GM23338 (cell line): Measurements from ENCODE around the gene SHOX. TPM values are rescaled to one million over a fixed set of nuclear protein-coding genes. Genes with fewer than 3 reads are reported as not detected.

ENCODE experiments used
- polyA plus RNA-seq: library from polyadenylated mRNA; unstranded; fragments of >200 nt; fragmentation: Nextera tagmentation; extraction: Ambion mirVana; gene quantifications from 2 replicates; pipeline ENCODE4 v1.2.1, GENCODE V29; 2016
- total RNA-seq: library from RNA; depleted of rRNA; stranded (reverse); fragments of >200 nt; shearing (Covaris generic); gene quantifications from 2 replicates; pipeline ENCODE4 v1.2.3, GENCODE V29; 2014; rRNA removed

The SHOX gene
- total and polyA plus RNA-seq, 2 experiments from 2014 or later = not detected

Other genes with a start within 250 kb of the SHOX start
- gene PPP2R3B, start 243.9 kb upstream of the SHOX start, total RNA-seq = 71.6 and 104 TPM in 2 replicates
- gene PPP2R3B, start 243.9 kb upstream of the SHOX start, polyA plus RNA-seq = 50.1 and 54.8 TPM in 2 replicates